MM.1S (cell line): ENCODE measurements around the gene REX1BD.

Source experiments
- EZH2 ChIP-seq: fragments of 300-600 bp; sonication (generic); optimal IDR thresholded peaks from 2 replicates; pipeline ENCODE3; 2017; ENCODE audit warnings: low read depth, mild to moderate bottlenecking, antibody characterized with exemption, low read length, mixed read lengths
- EZH2phosphoT487 ChIP-seq: fragments of 300-600 bp; sonication (generic); IDR thresholded peaks from 2 replicates; pipeline ENCODE4 v1.6.1; 2018; ENCODE audit warnings: antibody characterized with exemption, low read length
- TF ChIP-seq, protein P1 (sequence below): fragments of 300-600 bp; sonication (generic); IDR thresholded peaks from 2 replicates; pipeline ENCODE4 v1.5.1; 2016; ENCODE audit warnings: antibody characterized with exemption, low read length, mixed read lengths

DNA sequence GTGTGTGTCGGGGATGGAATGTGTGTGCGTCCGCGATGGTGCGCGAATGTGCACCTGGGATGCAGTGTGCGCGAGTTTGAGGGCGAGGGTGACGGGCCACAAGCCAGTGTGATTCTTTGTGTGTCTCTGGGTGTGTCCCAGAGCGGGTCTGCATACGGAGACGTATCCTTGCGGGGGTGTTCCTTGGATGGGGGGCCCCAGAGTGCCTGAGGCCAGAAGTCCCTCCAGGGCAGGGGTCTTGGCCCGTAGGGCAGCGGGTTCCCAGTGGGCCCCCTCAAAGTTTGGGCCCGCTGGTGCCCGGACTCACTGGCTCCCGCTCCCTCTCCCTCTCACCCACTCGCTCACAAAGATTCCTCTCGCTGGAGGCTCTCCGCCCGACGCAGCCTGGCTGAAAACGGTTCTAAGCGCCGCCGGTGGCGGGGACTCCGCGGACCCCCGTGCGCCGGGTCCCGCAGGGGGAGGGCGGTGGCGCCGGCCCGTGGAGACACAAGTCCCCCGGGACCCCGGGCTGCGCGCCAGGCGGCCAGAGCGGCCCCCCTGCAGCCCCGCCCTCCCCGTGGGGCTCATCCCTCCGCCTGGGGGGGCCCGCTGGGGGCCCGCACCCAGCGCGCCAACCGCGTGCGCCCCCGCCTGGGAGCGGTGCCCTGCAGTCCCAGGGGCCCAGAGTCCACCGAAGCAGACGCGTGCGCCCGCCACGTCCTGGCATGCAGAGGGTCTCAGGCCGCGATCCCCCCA is 17.1 kb downstream of the REX1BD start:
- TF ChIP-seq, protein P1, sequence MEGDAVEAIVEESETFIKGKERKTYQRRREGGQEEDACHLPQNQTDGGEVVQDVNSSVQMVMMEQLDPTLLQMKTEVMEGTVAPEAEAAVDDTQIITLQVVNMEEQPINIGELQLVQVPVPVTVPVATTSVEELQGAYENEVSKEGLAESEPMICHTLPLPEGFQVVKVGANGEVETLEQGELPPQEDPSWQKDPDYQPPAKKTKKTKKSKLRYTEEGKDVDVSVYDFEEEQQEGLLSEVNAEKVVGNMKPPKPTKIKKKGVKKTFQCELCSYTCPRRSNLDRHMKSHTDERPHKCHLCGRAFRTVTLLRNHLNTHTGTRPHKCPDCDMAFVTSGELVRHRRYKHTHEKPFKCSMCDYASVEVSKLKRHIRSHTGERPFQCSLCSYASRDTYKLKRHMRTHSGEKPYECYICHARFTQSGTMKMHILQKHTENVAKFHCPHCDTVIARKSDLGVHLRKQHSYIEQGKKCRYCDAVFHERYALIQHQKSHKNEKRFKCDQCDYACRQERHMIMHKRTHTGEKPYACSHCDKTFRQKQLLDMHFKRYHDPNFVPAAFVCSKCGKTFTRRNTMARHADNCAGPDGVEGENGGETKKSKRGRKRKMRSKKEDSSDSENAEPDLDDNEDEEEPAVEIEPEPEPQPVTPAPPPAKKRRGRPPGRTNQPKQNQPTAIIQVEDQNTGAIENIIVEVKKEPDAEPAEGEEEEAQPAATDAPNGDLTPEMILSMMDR, result no peak
- TF ChIP-seq EZH2phosphoT487 (no peak), EZH2 (no peak)
